Motor neuron (in vitro differentiated cells): Measurements from ENCODE around the gene METAP1. TPM values are rescaled to one million over a fixed set of nuclear protein-coding genes. Genes with fewer than 3 reads are reported as not detected.
A peak's percentile ranks its signal among the peaks of the same experiment; 100 is the strongest.
"Not testable (repeated sequence)": the region's sequence is repeated elsewhere in the genome, so short reads cannot be mapped to it uniquely, and the experiment has no call there.

Source experiments
- ATAC-seq, 8 experiments: fragments of 200-7000 bp; cut with Tn5 transposase; replicated peaks in 6 of 8; 2 replicates each; pipeline ENCODE4 v1.8.0; 2021; ENCODE audit warnings: mild to moderate bottlenecking in 8 of 8, moderate library complexity in 8 of 8
- H3K27ac ChIP-seq, 2 donors: fragments of 250-450 bp; sonication (Bioruptor Pico); 2 replicates each; pipeline ENCODE4 v1.9.0; 2021; ENCODE audit warnings: antibody characterized with exemption in 2 of 2, mild to moderate bottlenecking in 2 of 2, moderate library complexity in 1 of 2
- H3K4me1 ChIP-seq, 2 donors: fragments of 250-450 bp; sonication (Bioruptor Pico); replicated peaks in 1 of 2; 2 replicates each; pipeline ENCODE4 v1.6.1; 2021; ENCODE audit warnings: antibody characterized with exemption in 2 of 2, mild to moderate bottlenecking in 2 of 2, moderate library complexity in 1 of 2
- H3K4me3 ChIP-seq, 5 donors: fragments of 250-450 bp; sonication (Bioruptor Pico); 2 replicates each; pipeline ENCODE4 v1.9.0; 2021; ENCODE audit warnings: antibody characterized with exemption in 5 of 5, mild to moderate bottlenecking in 5 of 5, moderate library complexity in 4 of 5
- WGBS, 10 experiments: fragments of 450-650 bp; shearing (Covaris generic); methylation state at CpG; one replicate each; pipeline ENCODE4 v1.0.0; 2022; 5-methylcytosine and 5-hydroxymethylcytosine counted together
- in situ Hi-C, 9 experiments: fragments of 400-800 bp; cut with MboI; loops; one replicate each; pipeline ENCODE4 v1.15.0; 2021; ENCODE audit warnings: low sequenced_read_pairs in 9 of 9, low pct_unique_long_range_greater_than_20kb in 2 of 9; ENCODE audit not compliant: unreplicated experiment in 9 of 9
- total RNA-seq, 8 experiments: library from RNA; unstranded; fragments of 300-600 nt; gene quantifications; 2 replicates each; pipeline versions ENCODE4 v1.2.3 to v1.2.4, GENCODE V29; 2022

The METAP1 gene
- total RNA-seq, 8 experiments from 2014 or later = 20.3 to 35.3 (median 30.3) TPM

- in situ Hi-C loops = no loop called here
- ATAC-seq = peak in 1 of 8 experiments; percentile 30
Measured at GRCh38 chr4:99013402-99013843, 17.9 kb downstream of the METAP1 start.

GRCh38 chr4:99013884-99014523, 18.5 kb downstream of the METAP1 start:
- in situ Hi-C loops = no loop called here
- ATAC-seq = no peak

More at GRCh38 chr4:99013402-99013843, 17.9 kb downstream of the METAP1 start:
- Histone ChIP-seq H3K4me3 (no peak overlapping the region), H3K27ac (no peak overlapping the region), H3K4me1 (no peaks in the 10 kb centered on the region)
- WGBS, 10 experiments = 29 to 100% (median 81%) methylated on average over 1 to 4 of the region's 4 CpGs; no CpG with 5 or more reads in 4 of the 10 experiments

GRCh38 chr4:99021386-99021785, 25.9 kb downstream of the METAP1 start:
- no peak for ATAC-seq
- H3K4me3 ChIP-seq = no peak overlapping the region
- in situ Hi-C loops = no loop called here
- 75 to 100% (median 100%) methylated on average over 1 to 5 of the region's 5 CpGs; no CpG with 5 or more reads in 1 of the 10 experiments for WGBS, 10 experiments
- no peaks in the 10 kb centered on the region for H3K4me1 ChIP-seq
- no peak overlapping the region for H3K27ac ChIP-seq

More at GRCh38 chr4:99013884-99014523, 18.5 kb downstream of the METAP1 start:
- no peak overlapping the region for H3K27ac ChIP-seq
- H3K4me3 ChIP-seq = no peak overlapping the region
- WGBS, 10 experiments = 92 to 100% (median 98%) methylated on average over 1 to 6 of the region's 6 CpGs; no CpG with 5 or more reads in 1 of the 10 experiments
- no peaks in the 10 kb centered on the region for H3K4me1 ChIP-seq

- in situ Hi-C loops = no loop called here
- 94 to 100% (median 100%) methylated on average over 1 to 5 of the region's 9 CpGs; no CpG with 5 or more reads in 5 of the 10 experiments for WGBS, 10 experiments
- ATAC-seq = no peak
- Histone ChIP-seq H3K4me1 (no peaks in the 10 kb centered on the region), H3K4me3 (no peak overlapping the region), H3K27ac (no peak overlapping the region)
Measured at GRCh38 chr4:99022566-99022965, 27.0 kb downstream of the METAP1 start.

- H3K4me1 ChIP-seq, in situ Hi-C loops, H3K4me3 ChIP-seq, ATAC-seq, H3K27ac ChIP-seq: not testable (repeated sequence)
- 33 to 100% (median 75%) methylated on average over 1 to 9 of the region's 10 CpGs; no CpG with 5 or more reads in 3 of the 10 experiments for WGBS, 10 experiments
Measured at GRCh38 chr4:99023800-99024251, 28.3 kb downstream of the METAP1 start.

- WGBS, 10 experiments = 63 to 100% (median 90%) methylated on average over 1 to 6 of the region's 7 CpGs; no CpG with 5 or more reads in 1 of the 10 experiments
- Histone ChIP-seq H3K4me1 (no peaks in the 10 kb centered on the region), H3K27ac (no peak overlapping the region), H3K4me3 (no peak overlapping the region)
- ATAC-seq = peak in 3 of 8 experiments; percentile 20 to 52 (median 46)
- in situ Hi-C loops = no loop called here
Measured at GRCh38 chr4:99024481-99025275, 29.2 kb downstream of the METAP1 start.

- Histone ChIP-seq H3K4me1 (no peaks in the 10 kb centered on the region), H3K27ac (no peak overlapping the region), H3K4me3 (no peak overlapping the region)
- in situ Hi-C loops = no loop called here
- 17 to 100% (median 100%) methylated on average over 1 of the region's 1 CpG; no CpG with 5 or more reads in 4 of the 10 experiments for WGBS, 10 experiments
- no peak for ATAC-seq
Measured at GRCh38 chr4:99025506-99025905, 30.0 kb downstream of the METAP1 start.

GRCh38 chr4:99027304-99027703, 31.8 kb downstream of the METAP1 start:
- H3K4me1 ChIP-seq = no peaks in the 10 kb centered on the region
- WGBS, 10 experiments = 57 to 92% (median 84%) methylated on average over 1 to 2 of the region's 2 CpGs; no CpG with 5 or more reads in 5 of the 10 experiments
- in situ Hi-C loops = no loop called here
- no peak overlapping the region for H3K27ac ChIP-seq
- H3K4me3 ChIP-seq = no peak overlapping the region
- no peak for ATAC-seq

- ATAC-seq = no peak
- in situ Hi-C loops = no loop called here
- Histone ChIP-seq H3K4me3 (no peak overlapping the region), H3K4me1 (no peaks in the 10 kb centered on the region), H3K27ac (no peak overlapping the region)
Measured at GRCh38 chr4:99028187-99028586, 32.7 kb downstream of the METAP1 start.

- in situ Hi-C loops = no loop called here
- Histone ChIP-seq H3K4me3 (no peak overlapping the region), H3K27ac (no peak overlapping the region), H3K4me1 (no peaks in the 10 kb centered on the region)
- WGBS, 10 experiments = 0 to 100% (median 38%) methylated on average over 1 of the region's 1 CpG; no CpG with 5 or more reads in 3 of the 10 experiments
- ATAC-seq = peak in 3 of 8 experiments; percentile 74 to 92 (median 82)
Measured at GRCh38 chr4:99029018-99029735, 33.7 kb downstream of the METAP1 start.

GRCh38 chr4:99029852-99030251, 34.3 kb downstream of the METAP1 start:
- no peak for ATAC-seq
- in situ Hi-C loops = no loop called here
- Histone ChIP-seq H3K4me3 (no peak overlapping the region), H3K27ac (no peak overlapping the region), H3K4me1 (no peaks in the 10 kb centered on the region)
- WGBS, 10 experiments = 50 to 100% (median 97%) methylated on average over 2 to 3 of the region's 3 CpGs

- in situ Hi-C loops = no loop called here
- H3K27ac ChIP-seq = no peak overlapping the region
- WGBS, 10 experiments = 80 to 100% (median 98%) methylated on average over 1 to 4 of the region's 4 CpGs; no CpG with 5 or more reads in 2 of the 10 experiments
- no peak for ATAC-seq
- H3K4me1 ChIP-seq = no peaks in the 10 kb centered on the region
- no peak overlapping the region for H3K4me3 ChIP-seq
Measured at GRCh38 chr4:99033956-99034355, 38.4 kb downstream of the METAP1 start.

- Histone ChIP-seq H3K4me1 (no peaks in the 10 kb centered on the region), H3K4me3 (no peak overlapping the region), H3K27ac (no peak overlapping the region)
- in situ Hi-C loops = no loop called here
- 100% methylated on average over 1 of the region's 1 CpG for WGBS, 10 experiments
- ATAC-seq = no peak
Measured at GRCh38 chr4:99038213-99038612, 42.7 kb downstream of the METAP1 start.
